ENCODE measurements around the gene MET. TPM values are rescaled to one million over a fixed set of nuclear protein-coding genes. Genes with fewer than 3 reads are reported as not detected.

The MET gene
- total and polyA plus RNA-seq, 10 of the 15 experiments (the other 5 are each of a cell fraction or from before 2014, with no cell fraction given): 0.01 to 0.21 TPM; not detected in 8

DNA sequence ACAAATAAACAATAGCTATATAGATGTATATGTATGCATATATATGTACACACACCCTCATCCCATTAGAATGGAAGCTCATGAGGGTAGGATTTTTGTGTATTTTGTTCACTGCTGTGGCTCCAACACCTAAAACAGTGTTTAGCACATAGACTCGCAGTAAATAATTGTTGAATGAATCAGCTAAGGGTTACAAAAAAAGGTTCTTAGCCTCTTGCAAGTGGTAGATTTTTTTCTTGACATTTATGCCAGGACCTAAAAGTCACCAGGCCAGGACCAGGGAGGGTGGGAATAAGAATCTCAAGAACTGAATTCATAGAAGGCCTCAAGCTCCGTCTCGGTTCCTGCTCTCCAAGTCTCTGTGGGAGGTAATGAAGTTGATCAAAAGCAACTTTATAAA lies 107.9 kb downstream of the MET start:
- Histone ChIP-seq H3K9me3 (replicated peaks; ENCODE audit: control insufficient read depth, insufficient read depth, low read length) (no peaks in the 10 kb centered on the region), H3K36me3 (ENCODE audit: control insufficient read depth in 2 of 2, insufficient read depth in 2 of 2, low read length in 1 of 2) (no peaks in the 10 kb centered on the region), H2AFZ (ENCODE audit: control insufficient read depth, low read depth, low read length) (no peak overlapping the region), H3K27me3 (replicated peaks in 1 of 2; ENCODE audit: control insufficient read depth in 2 of 2, insufficient read depth in 2 of 2, low read length in 1 of 2) (peaks cover 0 to 2% of the 10 kb centered on the region in 2 experiments; a peak in 2 of 4 replicates), H3K4me3 (no peak overlapping the region), H3K9ac (ENCODE audit: control insufficient read depth, insufficient read depth, low read length) (no peak overlapping the region), H4K20me1 (ENCODE audit: control insufficient read depth, insufficient read depth) (no peaks in the 10 kb centered on the region), H3K4me1 (ENCODE audit: control insufficient read depth, insufficient read depth, low read length) (no peaks in the 10 kb centered on the region), H3K79me2 (ENCODE audit: control insufficient read depth, insufficient read depth, low read length) (no peaks in the 10 kb centered on the region), H3K4me2 (ENCODE audit: control insufficient read depth, insufficient read depth) (no peak overlapping the region), H3K27ac (ENCODE audit: control insufficient read depth, insufficient read depth) (no peak overlapping the region)
- no TSS peak for BruUV-seq (replicated peaks)
- FAIRE-seq: no peak
- CTCF ChIA-PET: interaction anchor here (5.4 kb wide), 1 partner anchor 189 kb away, joined by 22 read pairs; no protein-coding TSS in a partner anchor
- in situ Hi-C loops (cut with MboI) (loop anchor here (10.0 kb wide), 1 partner anchor 515 kb away; no protein-coding TSS in a partner anchor), intact Hi-C loops (cut with micrococcal nuclease; ENCODE audit: unreplicated experiment) (no loop called here)
- SMC1A ChIA-PET (ENCODE audit: uncharacterized antibody, unreplicated experiment): interaction anchor here (0.7 to 1.8 kb wide), 5 partner anchors 22 to 189 kb away, joined by 3 to 5 read pairs (median 4); no protein-coding TSS in a partner anchor
- WGBS (ENCODE audit: insufficient coverage, insufficient replicate concordance, low lambda C conversion rate, missing lambda C conversion rate): 59% methylated on average over 3 of the region's 3 CpGs
- TF ChIP-seq ZNF622 (IDR thresholded peaks at IDR 0.05) (no peak), ZNF24 (IDR thresholded peaks at IDR 0.05) (no peak), SIX5 (IDR thresholded peaks at IDR 0.05; ENCODE audit: low read depth, low read length, severe bottlenecking) (no peak), TBL1XR1 (IDR thresholded peaks at IDR 0.05; ENCODE audit: low read depth, low read length) (no peak), STAT1 (conservative IDR thresholded peaks at IDR 0.05) (no peak), PML (IDR thresholded peaks at IDR 0.05; ENCODE audit: low read length) (no peak), LARP7 (IDR thresholded peaks at IDR 0.05) (no peak)
- TF ChIP-seq, protein P1, sequence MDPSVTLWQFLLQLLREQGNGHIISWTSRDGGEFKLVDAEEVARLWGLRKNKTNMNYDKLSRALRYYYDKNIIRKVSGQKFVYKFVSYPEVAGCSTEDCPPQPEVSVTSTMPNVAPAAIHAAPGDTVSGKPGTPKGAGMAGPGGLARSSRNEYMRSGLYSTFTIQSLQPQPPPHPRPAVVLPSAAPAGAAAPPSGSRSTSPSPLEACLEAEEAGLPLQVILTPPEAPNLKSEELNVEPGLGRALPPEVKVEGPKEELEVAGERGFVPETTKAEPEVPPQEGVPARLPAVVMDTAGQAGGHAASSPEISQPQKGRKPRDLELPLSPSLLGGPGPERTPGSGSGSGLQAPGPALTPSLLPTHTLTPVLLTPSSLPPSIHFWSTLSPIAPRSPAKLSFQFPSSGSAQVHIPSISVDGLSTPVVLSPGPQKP (IDR thresholded peaks at IDR 0.05; ENCODE audit: low read depth, low read length): no peak
- no peak for DNase-seq (ENCODE audit: low read depth, low spot score)
- POLR2A ChIA-PET: no interaction called here
- RAD21 ChIA-PET (ENCODE audit: unreplicated experiment): interaction anchor here (1.0 kb wide), 1 partner anchor 188 kb away, joined by 3 read pairs; no protein-coding TSS in a partner anchor
- ATAC-seq: no peak
